ENCODE measurements around the gene PYCARD.

The PYCARD gene

GRCh38 chr16:31189412-31189778 is 13.2 kb downstream of the PYCARD start:
- no peak for DNase-seq

GRCh38 chr16:31188450-31189411 is 13.8 kb downstream of the PYCARD start:
- DNase-seq = no peak

- no peak for DNase-seq
These were observed 14.8 kb downstream of the PYCARD start for GRCh38 chr16:31187808-31188189.

DNA sequence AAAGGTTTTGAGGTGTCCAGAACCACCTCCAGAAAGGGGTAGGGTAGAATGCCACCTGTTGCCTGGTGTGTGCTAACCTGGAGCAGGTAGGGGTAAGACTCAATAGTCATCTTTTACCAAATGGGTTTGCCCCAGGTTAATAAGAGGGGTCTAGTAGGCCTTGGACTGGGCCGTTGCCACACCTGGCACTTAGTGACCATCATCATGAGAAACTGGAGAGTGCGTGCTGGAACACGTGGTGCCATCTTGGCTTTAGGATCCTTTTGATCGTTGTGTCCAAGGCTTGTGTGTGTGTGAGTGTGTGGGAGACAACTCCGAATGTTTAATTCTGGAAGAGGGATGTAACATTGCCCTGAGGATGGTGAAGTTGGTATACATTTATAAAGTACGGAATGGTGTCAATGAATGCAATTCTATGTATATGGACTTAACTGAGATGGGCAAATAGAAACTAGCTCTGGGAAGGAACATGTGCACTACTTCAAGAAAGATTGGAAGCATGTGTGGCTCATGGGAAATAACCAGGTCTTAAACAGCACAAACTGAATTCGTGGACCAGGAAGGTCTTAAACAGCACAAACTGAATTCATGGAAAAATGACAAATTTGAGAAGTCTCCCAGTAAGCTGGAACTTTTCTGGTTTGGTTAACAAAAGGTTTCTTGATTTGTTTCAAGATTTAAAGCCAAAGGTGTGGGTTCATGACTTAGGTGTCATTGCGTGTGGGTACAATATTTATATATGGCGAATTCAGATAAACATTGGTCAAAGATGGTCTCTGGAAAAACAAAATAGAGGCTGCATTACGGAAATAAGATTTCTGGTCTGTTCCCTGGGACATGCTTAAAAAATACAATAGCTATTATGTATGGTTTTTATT is 15.4 kb downstream of the PYCARD start:
- DNase-seq = no peak

DNA sequence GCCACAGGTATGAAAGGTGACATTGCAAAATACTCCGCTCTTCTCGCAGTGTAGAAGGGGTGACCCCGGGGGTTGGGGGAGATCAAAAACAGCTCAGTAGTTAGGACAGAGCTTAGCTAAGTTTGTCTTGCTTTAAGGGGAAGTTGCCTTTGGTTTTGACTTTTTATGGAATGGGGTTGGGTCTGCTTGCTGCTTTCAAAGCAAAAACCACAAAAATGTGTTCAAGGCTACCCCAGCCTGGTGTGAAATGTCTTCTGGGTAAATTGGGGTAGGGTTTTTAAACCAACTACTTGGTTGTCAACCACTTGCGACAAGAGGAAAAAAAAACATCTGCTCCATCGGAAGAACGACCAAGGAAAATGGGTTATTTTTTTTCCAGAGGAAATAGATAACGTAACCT is 16.4 kb downstream of the PYCARD start:
- no peak for DNase-seq

GRCh38 chr16:31185339-31185738 is 17.2 kb downstream of the PYCARD start:
- DNase-seq = no peak

DNA sequence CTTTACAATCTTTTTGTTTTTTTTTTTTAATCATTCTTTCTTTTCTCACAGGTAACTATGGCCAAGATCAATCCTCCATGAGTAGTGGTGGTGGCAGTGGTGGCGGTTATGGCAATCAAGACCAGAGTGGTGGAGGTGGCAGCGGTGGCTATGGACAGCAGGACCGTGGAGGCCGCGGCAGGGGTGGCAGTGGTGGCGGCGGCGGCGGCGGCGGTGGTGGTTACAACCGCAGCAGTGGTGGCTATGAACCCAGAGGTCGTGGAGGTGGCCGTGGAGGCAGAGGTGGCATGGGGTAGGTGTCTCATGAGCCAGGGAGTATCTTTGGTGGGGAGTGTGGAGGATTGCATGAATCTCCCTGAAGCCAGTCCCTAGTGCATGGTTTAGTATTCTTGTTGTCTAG is 17.7 kb downstream of the PYCARD start:
- no peak for DNase-seq

DNA sequence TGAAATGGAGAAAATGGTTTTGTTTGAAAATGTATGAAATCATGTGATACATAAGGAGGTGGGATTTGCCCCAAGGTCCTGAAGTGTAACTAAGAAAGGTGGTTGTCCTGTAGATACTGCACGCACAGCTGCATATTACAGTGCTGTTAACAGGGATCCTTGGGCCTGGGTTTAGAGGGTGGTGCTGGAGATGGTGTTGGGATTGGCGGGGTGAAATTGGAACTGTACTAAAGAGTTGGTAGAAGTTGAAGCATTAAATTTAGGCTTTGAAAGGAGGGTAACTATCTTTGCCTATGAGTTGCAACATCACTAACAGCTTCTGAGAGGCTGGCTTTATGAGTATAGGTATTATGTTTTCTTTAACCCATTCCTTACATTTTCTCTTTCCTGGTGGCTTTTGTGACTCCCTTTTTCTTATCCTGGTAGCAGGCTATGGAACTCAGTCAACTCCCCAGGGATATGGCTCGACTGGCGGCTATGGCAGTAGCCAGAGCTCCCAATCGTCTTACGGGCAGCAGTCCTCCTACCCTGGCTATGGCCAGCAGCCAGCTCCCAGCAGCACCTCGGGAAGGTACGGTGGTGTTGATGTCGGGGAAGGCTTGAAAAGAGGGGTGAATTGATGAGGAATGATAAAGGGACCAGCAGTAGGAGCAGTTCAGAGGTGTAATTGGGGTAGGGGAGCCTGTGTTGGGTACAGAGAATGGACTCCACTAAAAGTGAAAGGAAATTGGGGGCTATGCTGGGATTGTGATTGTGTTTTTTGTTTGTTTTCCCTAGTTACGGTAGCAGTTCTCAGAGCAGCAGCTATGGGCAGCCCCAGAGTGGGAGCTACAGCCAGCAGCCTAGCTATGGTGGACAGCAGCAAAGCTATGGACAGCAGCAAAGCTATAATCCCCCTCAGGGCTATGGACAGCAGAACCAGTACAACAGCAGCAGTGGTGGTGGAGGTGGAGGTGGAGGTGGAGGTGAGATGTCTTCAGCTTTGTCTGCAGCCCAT is 18.8 kb downstream of the PYCARD start:
- no peak for DNase-seq

DNA sequence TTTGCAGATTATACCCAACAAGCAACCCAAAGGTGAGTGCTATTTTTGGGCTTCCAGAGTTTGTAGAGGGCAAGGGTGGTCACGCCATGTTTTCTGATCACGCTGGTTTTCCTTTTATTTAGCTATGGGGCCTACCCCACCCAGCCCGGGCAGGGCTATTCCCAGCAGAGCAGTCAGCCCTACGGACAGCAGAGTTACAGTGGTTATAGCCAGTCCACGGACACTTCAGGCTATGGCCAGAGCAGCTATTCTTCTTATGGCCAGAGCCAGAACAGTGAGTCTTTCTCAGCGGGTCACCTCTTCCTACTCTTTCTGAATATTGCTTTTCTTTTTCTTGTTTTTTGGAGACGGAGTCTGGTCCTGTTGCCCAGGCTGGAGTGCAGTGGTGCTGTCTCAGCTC is 20.2 kb downstream of the PYCARD start:
- DNase-seq = no peak

DNA sequence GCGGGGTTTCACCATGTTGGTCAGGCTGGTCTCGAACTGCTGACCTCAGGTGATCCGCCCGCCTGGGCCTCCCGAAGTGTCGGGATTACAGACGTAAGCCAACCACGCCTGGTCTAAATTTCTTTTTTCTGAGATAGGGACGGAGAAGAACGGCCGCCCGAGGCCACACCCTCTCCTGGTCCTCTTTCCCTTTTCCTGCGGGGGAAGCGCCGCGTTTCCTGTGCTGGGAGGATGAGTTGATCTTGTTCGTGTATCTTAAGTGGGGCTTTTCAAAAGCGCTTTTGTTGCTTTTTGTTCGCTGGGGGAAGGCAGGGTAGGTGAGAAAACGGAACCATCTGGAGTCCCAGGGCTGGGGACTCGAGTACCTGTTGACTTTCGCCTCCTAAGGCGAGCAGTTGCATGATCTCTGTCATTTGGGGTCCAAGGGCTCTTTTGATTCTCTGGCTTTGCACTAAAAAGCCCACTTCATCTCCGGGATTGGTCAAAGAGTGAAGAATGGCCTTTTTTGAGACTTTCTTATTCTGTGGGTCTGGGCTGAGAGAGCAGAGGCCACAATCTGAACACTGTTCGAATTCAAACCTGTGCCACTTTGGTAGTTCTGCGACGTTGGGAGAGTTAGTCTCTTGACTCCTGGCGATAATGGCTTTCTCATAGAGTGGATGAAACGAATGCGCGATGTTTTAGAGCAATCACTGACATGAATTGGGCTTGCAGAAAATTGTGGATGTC is 21.3 kb downstream of the PYCARD start:
- peak; percentile 25 for DNase-seq

- DNase-seq = peak; percentile 83
These were observed 22.7 kb downstream of the PYCARD start, which contains the start of gene FUS for GRCh38 chr16:31179747-31180459. Gene FUS, plus strand, starts transcription at chr16:31180139. Its CDS starts 76 bp downstream, at chr16:31180215.

DNA sequence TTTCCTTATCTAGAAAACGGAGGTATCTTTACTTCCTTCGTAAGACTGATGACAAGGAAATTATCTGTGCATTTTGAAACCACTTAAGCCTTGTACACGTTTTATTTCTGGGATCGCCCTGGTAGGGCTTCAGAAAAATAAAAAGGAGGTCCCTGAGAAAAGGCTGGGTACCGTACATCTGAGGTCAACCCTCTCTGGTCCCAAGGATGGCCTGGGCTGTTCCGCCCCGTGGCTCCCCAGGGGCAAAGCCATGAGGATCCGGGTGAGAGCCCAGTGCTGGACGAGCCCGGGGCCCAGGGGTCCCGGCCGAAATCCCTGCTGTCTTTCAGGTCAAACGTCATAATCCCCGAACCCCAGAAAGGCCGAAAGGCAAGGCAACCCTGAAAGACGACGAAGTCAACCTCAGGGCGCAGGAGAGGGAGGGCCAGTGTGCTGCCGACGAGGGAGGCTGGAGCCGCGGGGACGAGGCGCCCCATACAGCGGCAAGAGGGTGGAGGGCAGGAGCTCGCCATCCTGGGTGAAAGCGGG is 23.3 kb downstream of the PYCARD start:
- no peak for DNase-seq

- DNase-seq = peak; percentile 88
These were observed 25.4 kb downstream of the PYCARD start for GRCh38 chr16:31177136-31177535.

DNA sequence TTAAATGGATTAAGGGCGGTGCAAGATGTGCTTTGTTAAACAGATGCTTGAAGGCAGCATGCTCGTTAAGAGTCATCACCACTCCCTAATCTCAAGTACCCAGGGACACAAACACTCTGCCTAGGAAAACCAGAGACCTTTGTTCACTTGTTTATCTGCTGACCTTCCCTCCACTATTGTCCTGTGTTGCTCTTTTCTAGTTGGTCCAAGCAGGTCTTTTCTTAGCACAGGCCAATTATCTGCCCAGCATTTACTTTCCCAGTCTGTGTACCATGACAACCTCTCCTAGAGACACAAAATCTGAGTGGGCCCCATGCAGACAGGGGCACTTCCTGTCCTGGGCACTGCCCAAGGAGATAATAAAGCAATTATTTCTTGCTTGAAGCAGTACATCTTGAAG is 32.5 kb downstream of the PYCARD start:
- peak; percentile 26 for DNase-seq

GRCh38 chr16:31168848-31169247 is 33.7 kb downstream of the PYCARD start:
- no peak for DNase-seq

DNA sequence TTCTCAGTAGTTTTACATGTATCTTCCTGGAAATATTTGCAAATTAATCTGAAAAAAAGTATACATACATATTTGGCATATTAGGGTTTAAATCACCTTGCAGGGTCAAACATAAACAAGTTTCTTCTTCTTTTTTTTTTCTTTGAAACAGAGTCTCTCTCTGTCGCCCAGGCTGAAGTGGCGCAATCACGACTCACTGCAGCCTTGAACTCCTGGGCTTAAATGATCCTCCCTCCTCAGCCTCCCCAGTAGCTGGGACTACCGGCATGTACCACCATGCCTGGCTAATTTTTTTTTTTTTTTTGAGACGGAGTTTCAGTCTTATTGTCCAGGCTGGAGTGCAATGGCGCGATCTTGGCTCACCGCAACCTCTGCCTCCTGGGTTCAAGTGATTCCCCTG is 35.2 kb downstream of the PYCARD start:
- no peak for DNase-seq

GRCh38 chr16:31157136-31157535 is 45.4 kb downstream of the PYCARD start:
- DNase-seq = no peak
